ENCODE results near the gene RNF40. TPM values are rescaled to one million over a fixed set of nuclear protein-coding genes. Genes with fewer than 3 reads are reported as not detected.
"Not testable (repeated sequence)": the region's sequence is repeated elsewhere in the genome, so short reads cannot be mapped to it uniquely, and the experiment has no call there.

Gene RNF40
- total RNA-seq, 2 donors from 2014 or later, result 94.6 to 117 TPM

- TF ChIP-seq CTCF (IDR thresholded peaks at IDR 0.05), result no peak
- Histone ChIP-seq H3K9ac (ENCODE audit: low read depth in 2 of 2, low read length in 2 of 2) (peak overlapping the region; percentile 29 to 55), H3K27me3 (no peaks in the 10 kb centered on the region), H3K4me3 (peak overlapping the region; percentile 42), H3K4me1 (peaks cover 7% of the 10 kb centered on the region), H3K36me3 (no peaks in the 10 kb centered on the region), H3K27ac (peak overlapping the region; percentile 58), H3K9me3 (no peaks in the 10 kb centered on the region)
- intact Hi-C loops (cut with DNase I), result no loop called here
- DNase-seq, result no peak
These were observed 51.7 kb downstream of the RNF40 start for GRCh38 chr16:30813821-30814189.

- no peak for DNase-seq
- no peaks in the 10 kb centered on the region for H3K36me3 ChIP-seq
- no peak overlapping the region for H3K9ac ChIP-seq (ENCODE audit: low read depth in 2 of 2, low read length in 2 of 2)
- H3K4me3 ChIP-seq, result no peak overlapping the region
- no peak overlapping the region for H3K27ac ChIP-seq
- intact Hi-C loops (cut with DNase I), result no loop called here
- no peaks in the 10 kb centered on the region for H3K27me3 ChIP-seq
- no peaks in the 10 kb centered on the region for H3K9me3 ChIP-seq
- H3K4me1 ChIP-seq, result peaks cover 7% of the 10 kb centered on the region
- TF ChIP-seq CTCF (IDR thresholded peaks at IDR 0.05), result no peak
These were observed 54.6 kb downstream of the RNF40 start for GRCh38 chr16:30816769-30817168.

GRCh38 chr16:30820952-30821421 lies 58.9 kb downstream of the RNF40 start:
- Histone ChIP-seq H3K27me3 (no peaks in the 10 kb centered on the region), H3K9me3 (no peaks in the 10 kb centered on the region), H3K36me3 (no peaks in the 10 kb centered on the region), H3K4me1 (no peaks in the 10 kb centered on the region), H3K27ac (peak overlapping the region; percentile 61), H3K4me3 (no peak overlapping the region), H3K9ac (ENCODE audit: low read depth in 2 of 2, low read length in 2 of 2) (peak overlapping the region in 1 of 2 donors; percentile 66)
- no peak for DNase-seq
- no peak for TF ChIP-seq CTCF (IDR thresholded peaks at IDR 0.05)
- intact Hi-C loops (cut with DNase I), result no loop called here

GRCh38 chr16:30821441-30821840 lies 59.3 kb downstream of the RNF40 start:
- H3K27me3 ChIP-seq; H3K4me1 ChIP-seq; H3K9me3 ChIP-seq; H3K4me3 ChIP-seq; intact Hi-C loops (cut with DNase I); H3K36me3 ChIP-seq; DNase-seq: not testable (repeated sequence)
- peak overlapping the region in 1 of 2 donors; percentile 66 for H3K9ac ChIP-seq (ENCODE audit: low read depth in 2 of 2, low read length in 2 of 2)
- peak overlapping the region; percentile 61 for H3K27ac ChIP-seq

- no peak overlapping the region for H3K4me3 ChIP-seq
- DNase-seq, result no peak
- H3K27ac ChIP-seq, result peak overlapping the region; percentile 61
- H3K9me3 ChIP-seq, result no peaks in the 10 kb centered on the region
- no peaks in the 10 kb centered on the region for H3K27me3 ChIP-seq
- no peak overlapping the region for H3K9ac ChIP-seq (ENCODE audit: low read depth in 2 of 2, low read length in 2 of 2)
- H3K4me1 ChIP-seq, result no peaks in the 10 kb centered on the region
- intact Hi-C loops (cut with DNase I), result no loop called here
- no peaks in the 10 kb centered on the region for H3K36me3 ChIP-seq
- no peak for TF ChIP-seq CTCF (IDR thresholded peaks at IDR 0.05)
These were observed 59.8 kb downstream of the RNF40 start for GRCh38 chr16:30821891-30822290.

Other genes starting within 250 kb of the RNF40 start
- 10 to 100 TPM; 58.6 to 63.2 TPM for gene ZNF768, start 235.8 kb upstream of the RNF40 start, total RNA-seq
- 10 to 100 TPM in 1 of 2 donors, 1 to 10 TPM in 1; 8.7 to 11.9 TPM for gene ZNF747, start 227.5 kb upstream of the RNF40 start, total RNA-seq
- 10 to 100 TPM in 1 of 2 donors, 1 to 10 TPM in 1; 9.0 to 11.1 TPM for gene ZNF764, start 203.9 kb upstream of the RNF40 start, total RNA-seq
- gene ZNF688, start 190.6 kb upstream of the RNF40 start, total RNA-seq, result 10 to 100 TPM; 13.1 to 14.3 TPM
- 10 to 100 TPM; 12.7 to 13.3 TPM for gene ZNF785, start 176.6 kb upstream of the RNF40 start, total RNA-seq
- gene ZNF689, start 151.9 kb upstream of the RNF40 start, total RNA-seq, result 1 to 10 TPM; 6.8 to 7.0 TPM
- gene PRR14, start 111.4 kb upstream of the RNF40 start, total RNA-seq, result 10 to 100 TPM; 37.0 to 70.3 TPM
- gene FBRS, start 103.9 kb upstream of the RNF40 start, total RNA-seq, result 10 to 100 TPM; 65.1 to 74.2 TPM
- 10 to 100 TPM; 44.0 to 79.3 TPM for gene SRCAP, start 63.2 kb upstream of the RNF40 start, total RNA-seq
- gene PHKG2, start 13.9 kb upstream of the RNF40 start, total RNA-seq, result 10 to 100 TPM; 33.6 to 47.8 TPM
- gene CFAP119, start 260 bp upstream of the RNF40 start, total RNA-seq, result 10 to 100 TPM in 1 of 2 donors, 1 to 10 TPM in 1; 8.6 to 12.7 TPM
- gene ZNF629, start 24.9 kb downstream of the RNF40 start, total RNA-seq, result 10 to 100 TPM; 11.8 to 15.2 TPM
- gene BCL7C, start 131.8 kb downstream of the RNF40 start, total RNA-seq, result 10 to 100 TPM; 19.9 to 34.5 TPM
- gene CTF1, start 134.3 kb downstream of the RNF40 start, total RNA-seq, result 1 to 10 TPM in 1 of 2 donors, under 1 TPM in 1; 0.72 to 1.6 TPM
- 10 to 100 TPM; 21.9 to 44.8 TPM for gene FBXL19, start 161.2 kb downstream of the RNF40 start, total RNA-seq
- gene ORAI3, start 186.7 kb downstream of the RNF40 start, total RNA-seq, result 10 to 100 TPM; 14.3 to 22.1 TPM
- gene SETD1A, start 195.4 kb downstream of the RNF40 start, total RNA-seq, result 10 to 100 TPM; 11.6 to 15.9 TPM
- gene HSD3B7, start 222.9 kb downstream of the RNF40 start, total RNA-seq, result 10 to 100 TPM; 19.0 to 20.9 TPM
- gene STX1B, start 248.3 kb downstream of the RNF40 start, total RNA-seq, result under 1 TPM; 0.35 to 0.52 TPM

Data from colonic mucosa (tissue), 4 donors.